H9 (cell line): Measurements from ENCODE around the gene CAB39. TPM values are rescaled to one million over a fixed set of nuclear protein-coding genes. Genes with fewer than 3 reads are reported as not detected.

Source experiments
- DNase-seq: peaks from one replicate; pipeline ENCODE4 v3.0.0-alpha.2; 2017
- H2AFZ ChIP-seq: one replicate; pipeline ENCODE4 v1.6.1; 2013; ENCODE audit warnings: mild to moderate bottlenecking, low read length, control low read depth, moderate library complexity
- H2AK5ac ChIP-seq: 2 replicates; pipeline ENCODE4 v1.6.1; 2013; ENCODE audit warnings: low read length, control low read depth, mixed read lengths; ENCODE audit not compliant: insufficient read length
- H2BK120ac ChIP-seq: one replicate; pipeline ENCODE4 v1.6.1; 2013; ENCODE audit warnings: low read depth, mild to moderate bottlenecking, low read length, control low read depth, inconsistent platforms; ENCODE audit not compliant: poor library complexity, severe bottlenecking
- H2BK12ac ChIP-seq: 2 replicates; pipeline ENCODE4 v1.6.1; 2013; ENCODE audit warnings: low read length, control low read depth, mixed read lengths, low read depth; ENCODE audit not compliant: insufficient read length
- H2BK15ac ChIP-seq: 2 replicates; pipeline ENCODE4 v1.6.1; 2013; ENCODE audit warnings: low read depth, low read length, control low read depth
- H2BK20ac ChIP-seq: one replicate; pipeline ENCODE4 v1.6.1; 2013; ENCODE audit warnings: low read depth, mild to moderate bottlenecking, low read length, control low read depth, inconsistent platforms; ENCODE audit not compliant: poor library complexity, severe bottlenecking
- H2BK5ac ChIP-seq: 2 replicates; pipeline ENCODE4 v1.6.1; 2013; ENCODE audit warnings: low read length, control low read depth, mixed read lengths; ENCODE audit not compliant: insufficient read length
- H3K14ac ChIP-seq: 2 replicates; pipeline ENCODE4 v1.6.1; 2013; ENCODE audit warnings: low read length, control low read depth; ENCODE audit not compliant: insufficient read depth
- H3K18ac ChIP-seq: 2 replicates; pipeline ENCODE4 v1.6.1; 2013; ENCODE audit warnings: low read depth, mild to moderate bottlenecking, mixed read lengths, low read length, control low read depth; ENCODE audit not compliant: insufficient read length
- H3K23ac ChIP-seq: 2 replicates; pipeline ENCODE4 v1.6.1; 2013; ENCODE audit warnings: low read length, control low read depth, mixed read lengths, low read depth; ENCODE audit not compliant: insufficient read length
- H3K23me2 ChIP-seq: 2 replicates; pipeline ENCODE4 v1.6.1; 2013; ENCODE audit warnings: low read depth, mild to moderate bottlenecking, mixed read lengths, low read length, control low read depth; ENCODE audit not compliant: insufficient read length, poor library complexity, severe bottlenecking
- H3K27ac ChIP-seq: 2 replicates; pipeline ENCODE4 v1.5.1; 2013; ENCODE audit warnings: low read length, control low read depth, mixed read lengths, low read depth; ENCODE audit not compliant: insufficient read length
- H3K27me3 ChIP-seq: 2 replicates; pipeline ENCODE4 v1.6.1; 2013; ENCODE audit warnings: low read length, control low read depth, inconsistent platforms; ENCODE audit not compliant: insufficient read depth
- H3K4ac ChIP-seq: 2 replicates; pipeline ENCODE4 v1.6.1; 2013; ENCODE audit warnings: low read depth, mild to moderate bottlenecking, control low read depth, inconsistent platforms, low read length, moderate library complexity
- H3K4me1 ChIP-seq: 2 replicates; pipeline ENCODE4 v1.6.1; 2013; ENCODE audit warnings: low read length, control low read depth, inconsistent platforms; ENCODE audit not compliant: insufficient read depth
- H3K4me2 ChIP-seq: 2 replicates; pipeline ENCODE4 v1.6.1; 2013; ENCODE audit warnings: low read length, control low read depth, mixed read lengths; ENCODE audit not compliant: insufficient read length, insufficient read depth
- H3K56ac ChIP-seq: 2 replicates; pipeline ENCODE4 v1.6.1; 2013; ENCODE audit warnings: low read depth, mild to moderate bottlenecking, mixed read lengths, low read length, control low read depth; ENCODE audit not compliant: insufficient read length
- H3K79me1 ChIP-seq: 2 replicates; pipeline ENCODE4 v1.6.1; 2013; ENCODE audit warnings: low read depth, mild to moderate bottlenecking, moderate library complexity, low read length, control low read depth, inconsistent platforms; ENCODE audit not compliant: insufficient read depth, poor library complexity, severe bottlenecking
- H3K79me2 ChIP-seq: 2 replicates; pipeline ENCODE4 v1.6.1; 2013; ENCODE audit warnings: low read length, control low read depth, inconsistent platforms; ENCODE audit not compliant: insufficient read depth
- H3K9ac ChIP-seq: 2 replicates; pipeline ENCODE4 v1.6.1; 2013; ENCODE audit warnings: low read length, control low read depth, mixed read lengths; ENCODE audit not compliant: insufficient read length; ENCODE audit errors: extremely low read depth
- H3K9me3 ChIP-seq: one replicate; pipeline ENCODE4 v1.6.1; 2013; ENCODE audit warnings: low read depth, low read length, inconsistent platforms; ENCODE audit not compliant: control insufficient read depth
- H3T11ph ChIP-seq: one replicate; pipeline ENCODE4 v1.6.1; 2013; ENCODE audit warnings: mild to moderate bottlenecking, low read length, control low read depth, inconsistent platforms
- H4K20me1 ChIP-seq: one replicate; pipeline ENCODE4 v1.6.1; 2013; ENCODE audit not compliant: control insufficient read depth, insufficient read length, insufficient read depth
- H4K5ac ChIP-seq: 2 replicates; pipeline ENCODE4 v1.6.1; 2013; ENCODE audit warnings: low read depth, mild to moderate bottlenecking, mixed read lengths, low read length, control low read depth; ENCODE audit not compliant: insufficient read length
- H4K8ac ChIP-seq: replicated peaks from 2 replicates; pipeline ENCODE4 v1.6.1; 2013; ENCODE audit warnings: low read length, control low read depth, mixed read lengths, low read depth; ENCODE audit not compliant: insufficient read length
- H4K91ac ChIP-seq: 2 replicates; pipeline ENCODE4 v1.6.1; 2013; ENCODE audit warnings: low read depth, mild to moderate bottlenecking, moderate library complexity, mixed read lengths, low read length, control low read depth; ENCODE audit not compliant: insufficient read length
- H3K27ac Mint-ChIP-seq, 3 experiments: 2 replicates in 2 of 3; 3 replicates in 1 of 3; pipeline ENCODE4 v1.8.0; 2020 to 2021; ENCODE audit warnings: mixed read lengths in 3 of 3, mild to moderate bottlenecking in 1 of 3, moderate library complexity in 1 of 3
- H3K27me3 Mint-ChIP-seq: 2 replicates; pipeline ENCODE4 v1.8.0; 2021; ENCODE audit warnings: low read depth, mild to moderate bottlenecking, moderate library complexity, mixed read lengths
- H3K36me3 Mint-ChIP-seq, 3 experiments: 2 replicates in 2 of 3; 3 replicates in 1 of 3; pipeline ENCODE4 v1.8.0; 2020 to 2021; ENCODE audit warnings: low read depth in 3 of 3, mixed read lengths in 3 of 3; ENCODE audit not compliant: insufficient read depth in 1 of 3
- H3K4me1 Mint-ChIP-seq, 2 experiments: 2 replicates each; pipeline ENCODE4 v1.8.0; 2020; ENCODE audit warnings: mixed read lengths in 2 of 2
- H3K4me3 Mint-ChIP-seq, 2 experiments: 2 replicates in 1 of 2; 3 replicates in 1 of 2; pipeline ENCODE4 v1.8.0; 2020 to 2021; ENCODE audit warnings: mild to moderate bottlenecking in 2 of 2, mixed read lengths in 2 of 2, moderate library complexity in 1 of 2
- H3K9me3 Mint-ChIP-seq, 2 experiments: 2 replicates in 1 of 2; 3 replicates in 1 of 2; pipeline ENCODE4 v1.8.0; 2020; ENCODE audit warnings: mild to moderate bottlenecking in 2 of 2, mixed read lengths in 2 of 2, moderate library complexity in 1 of 2
- WGBS: extraction: QIAGEN DNeasy Blood & Tissue Kit; methylation state at CpG from one replicate; pipeline ENCODE4 v1.1.7; 2013; ENCODE audit warnings: missing lambda C conversion rate, low lambda C conversion rate, mixed read lengths; ENCODE audit not compliant: insufficient read length; ENCODE audit errors: extremely low coverage; 5-methylcytosine and 5-hydroxymethylcytosine counted together
- total RNA-seq: library from RNA; stranded (reverse); gene quantifications from 2 replicates; pipeline ENCODE4 v1.2.1, GENCODE V29; 2021
- TF ChIP-seq, protein P1 (sequence below): fragments of 200-600 bp; sonication (generic); conservative IDR thresholded peaks from 3 replicates; pipeline ENCODE4 v1.8.0; 2021; ENCODE audit warnings: antibody characterized with exemption, mild to moderate bottlenecking

The CAB39 gene
- total RNA-seq, 1 experiment from 2014 or later, result 42.7 TPM

DNA sequence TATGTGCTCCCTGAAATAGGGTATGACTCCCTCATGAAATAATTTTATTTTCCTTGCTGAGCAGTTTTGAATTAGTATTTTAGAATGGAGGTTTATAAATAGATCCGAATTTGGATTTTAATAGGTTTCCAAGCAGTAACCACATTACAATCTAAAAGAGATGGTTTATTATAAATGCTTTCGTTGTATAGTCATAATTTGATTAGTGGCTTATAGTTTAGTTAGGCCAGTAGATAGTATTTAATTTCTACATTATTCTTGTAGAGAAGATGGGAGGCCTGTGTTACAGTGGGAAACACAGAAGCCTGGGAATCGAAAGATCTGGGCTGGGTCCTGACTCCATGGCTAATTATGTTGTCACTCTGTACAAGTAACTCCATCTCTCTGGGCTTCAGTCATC lies 6.7 kb downstream of the CAB39 start:
- Histone ChIP-seq H2BK20ac (no peak overlapping the region), H3T11ph (no peak overlapping the region), H4K5ac (no peak overlapping the region), H2BK120ac (no peak overlapping the region), H3K4ac (no peak overlapping the region), H4K20me1 (no peaks in the 10 kb centered on the region), H3K27me3 (no peaks in the 10 kb centered on the region), H3K14ac (no peak overlapping the region), H2AK5ac (no peak overlapping the region), H3K18ac (no peak overlapping the region), H3K27ac (no peak overlapping the region), H2BK15ac (no peak overlapping the region), H3K23ac (no peak overlapping the region), H3K4me1 (peaks cover 9% of the 10 kb centered on the region), H3K23me2 (no peaks in the 10 kb centered on the region), H2BK12ac (no peak overlapping the region), H4K8ac (no peak overlapping the region), H3K79me2 (peaks cover 38% of the 10 kb centered on the region; the same call in 1 of the 2 replicates), H3K79me1 (peaks cover 5% of the 10 kb centered on the region), H3K9me3 (no peaks in the 10 kb centered on the region), H3K56ac (no peak overlapping the region), H2BK5ac (no peak overlapping the region), H3K4me2 (no peak overlapping the region), H2AFZ (no peak overlapping the region), H4K91ac (no peak overlapping the region), H3K9ac (no peak overlapping the region)
- peak overlapping the region in 1 of 3 experiments; percentile 73; a peak in 2 of 7 replicates for H3K27ac Mint-ChIP-seq
- no peak for DNase-seq
- H3K4me3 Mint-ChIP-seq, result no peak overlapping the region
- peaks cover 58 to 65% of the 10 kb centered on the region in 2 experiments for H3K4me1 Mint-ChIP-seq
- H3K27me3 Mint-ChIP-seq, result no peaks in the 10 kb centered on the region
- H3K36me3 Mint-ChIP-seq, result peaks cover 6 to 10% (median 7%) of the 10 kb centered on the region in 3 experiments; a peak in 6 of 7 replicates
- TF ChIP-seq, protein P1, sequence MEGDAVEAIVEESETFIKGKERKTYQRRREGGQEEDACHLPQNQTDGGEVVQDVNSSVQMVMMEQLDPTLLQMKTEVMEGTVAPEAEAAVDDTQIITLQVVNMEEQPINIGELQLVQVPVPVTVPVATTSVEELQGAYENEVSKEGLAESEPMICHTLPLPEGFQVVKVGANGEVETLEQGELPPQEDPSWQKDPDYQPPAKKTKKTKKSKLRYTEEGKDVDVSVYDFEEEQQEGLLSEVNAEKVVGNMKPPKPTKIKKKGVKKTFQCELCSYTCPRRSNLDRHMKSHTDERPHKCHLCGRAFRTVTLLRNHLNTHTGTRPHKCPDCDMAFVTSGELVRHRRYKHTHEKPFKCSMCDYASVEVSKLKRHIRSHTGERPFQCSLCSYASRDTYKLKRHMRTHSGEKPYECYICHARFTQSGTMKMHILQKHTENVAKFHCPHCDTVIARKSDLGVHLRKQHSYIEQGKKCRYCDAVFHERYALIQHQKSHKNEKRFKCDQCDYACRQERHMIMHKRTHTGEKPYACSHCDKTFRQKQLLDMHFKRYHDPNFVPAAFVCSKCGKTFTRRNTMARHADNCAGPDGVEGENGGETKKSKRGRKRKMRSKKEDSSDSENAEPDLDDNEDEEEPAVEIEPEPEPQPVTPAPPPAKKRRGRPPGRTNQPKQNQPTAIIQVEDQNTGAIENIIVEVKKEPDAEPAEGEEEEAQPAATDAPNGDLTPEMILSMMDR, result no peak
- H3K9me3 Mint-ChIP-seq, result no peaks in the 10 kb centered on the region
- no CpG with 5 or more reads among the region's 3 CpGs for WGBS
